ENCODE measurements around the gene SND1.

- TF ChIP-seq EZH2 (IDR thresholded peaks at IDR 0.05; ENCODE audit: low read length, unreplicated experiment): no peak
- no peak for TF ChIP-seq CTCF (conservative IDR thresholded peaks at IDR 0.05; ENCODE audit: low read depth, low read length)
Measured at GRCh38 chr7:127953423-127954356, 301.7 kb downstream of the SND1 start.

All from PC-3 (cell line).